Erythroblast (primary cell): ENCODE results near the gene TMEM273.

Experiments
- GATA1 ChIP-seq: IDR thresholded peaks from 2 replicates; pipeline ENCODE4 v1.6.1; 2011; ENCODE audit warnings: low read depth, mild to moderate bottlenecking, control low read depth, low read length, moderate library complexity
- POLR2A ChIP-seq: IDR thresholded peaks from 2 replicates; pipeline ENCODE4 v1.6.1; 2011; ENCODE audit warnings: mild to moderate bottlenecking, low read length

GRCh38 chr10:49169776-49170175 lies 18.4 kb downstream of the TMEM273 start:
- TF ChIP-seq POLR2A (no peak), GATA1 (no peak)
